Neural progenitor cell (in vitro differentiated cells): ENCODE measurements around the gene KRT15.

Experiments used
- EZH2 ChIP-seq: fragments of 200-600 bp; sonication (generic); IDR thresholded peaks from 2 replicates; pipeline ENCODE4 v1.6.1; 2017; ENCODE audit warnings: antibody characterized with exemption, mild to moderate bottlenecking, moderate library complexity
- EZH2phosphoT487 ChIP-seq: fragments of 200-600 bp; sonication (generic); IDR thresholded peaks from 2 replicates; pipeline ENCODE4 v1.6.1; 2017; ENCODE audit warnings: antibody characterized with exemption
- TF ChIP-seq, protein P1 (sequence below): fragments of 200-600 bp; sonication (generic); IDR thresholded peaks from 2 replicates; pipeline ENCODE4 v1.5.1; 2017; ENCODE audit warnings: antibody characterized with exemption, mild to moderate bottlenecking

DNA sequence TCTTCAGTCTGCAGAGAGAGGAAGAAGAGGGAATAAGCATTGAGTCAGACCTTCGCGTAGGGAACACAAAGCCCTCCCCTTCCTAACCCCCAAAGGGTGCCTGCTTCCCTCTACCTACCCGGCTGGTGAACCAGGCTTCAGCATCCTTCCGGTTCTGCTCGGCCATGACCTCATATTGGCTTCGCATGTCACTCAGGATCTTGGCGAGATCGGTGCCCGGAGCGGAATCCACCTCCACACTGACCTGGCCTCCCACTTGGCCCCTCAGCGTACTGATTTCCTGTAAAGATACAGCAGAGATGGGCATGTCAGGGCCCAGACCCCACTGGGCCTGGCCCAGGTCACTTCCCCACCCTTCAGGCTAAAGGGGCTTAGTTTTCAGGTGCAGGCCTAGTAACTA, 5.6 kb upstream of the KRT15 start:
- TF ChIP-seq, protein P1, sequence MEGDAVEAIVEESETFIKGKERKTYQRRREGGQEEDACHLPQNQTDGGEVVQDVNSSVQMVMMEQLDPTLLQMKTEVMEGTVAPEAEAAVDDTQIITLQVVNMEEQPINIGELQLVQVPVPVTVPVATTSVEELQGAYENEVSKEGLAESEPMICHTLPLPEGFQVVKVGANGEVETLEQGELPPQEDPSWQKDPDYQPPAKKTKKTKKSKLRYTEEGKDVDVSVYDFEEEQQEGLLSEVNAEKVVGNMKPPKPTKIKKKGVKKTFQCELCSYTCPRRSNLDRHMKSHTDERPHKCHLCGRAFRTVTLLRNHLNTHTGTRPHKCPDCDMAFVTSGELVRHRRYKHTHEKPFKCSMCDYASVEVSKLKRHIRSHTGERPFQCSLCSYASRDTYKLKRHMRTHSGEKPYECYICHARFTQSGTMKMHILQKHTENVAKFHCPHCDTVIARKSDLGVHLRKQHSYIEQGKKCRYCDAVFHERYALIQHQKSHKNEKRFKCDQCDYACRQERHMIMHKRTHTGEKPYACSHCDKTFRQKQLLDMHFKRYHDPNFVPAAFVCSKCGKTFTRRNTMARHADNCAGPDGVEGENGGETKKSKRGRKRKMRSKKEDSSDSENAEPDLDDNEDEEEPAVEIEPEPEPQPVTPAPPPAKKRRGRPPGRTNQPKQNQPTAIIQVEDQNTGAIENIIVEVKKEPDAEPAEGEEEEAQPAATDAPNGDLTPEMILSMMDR = no peak
- TF ChIP-seq EZH2phosphoT487 = no peak
- no peak for TF ChIP-seq EZH2
